ENCODE results near the gene MROH9.
"Not testable (repeated sequence)": the region's sequence is repeated elsewhere in the genome, so short reads cannot be mapped to it uniquely, and the experiment has no call there.

The MROH9 gene, protein sequence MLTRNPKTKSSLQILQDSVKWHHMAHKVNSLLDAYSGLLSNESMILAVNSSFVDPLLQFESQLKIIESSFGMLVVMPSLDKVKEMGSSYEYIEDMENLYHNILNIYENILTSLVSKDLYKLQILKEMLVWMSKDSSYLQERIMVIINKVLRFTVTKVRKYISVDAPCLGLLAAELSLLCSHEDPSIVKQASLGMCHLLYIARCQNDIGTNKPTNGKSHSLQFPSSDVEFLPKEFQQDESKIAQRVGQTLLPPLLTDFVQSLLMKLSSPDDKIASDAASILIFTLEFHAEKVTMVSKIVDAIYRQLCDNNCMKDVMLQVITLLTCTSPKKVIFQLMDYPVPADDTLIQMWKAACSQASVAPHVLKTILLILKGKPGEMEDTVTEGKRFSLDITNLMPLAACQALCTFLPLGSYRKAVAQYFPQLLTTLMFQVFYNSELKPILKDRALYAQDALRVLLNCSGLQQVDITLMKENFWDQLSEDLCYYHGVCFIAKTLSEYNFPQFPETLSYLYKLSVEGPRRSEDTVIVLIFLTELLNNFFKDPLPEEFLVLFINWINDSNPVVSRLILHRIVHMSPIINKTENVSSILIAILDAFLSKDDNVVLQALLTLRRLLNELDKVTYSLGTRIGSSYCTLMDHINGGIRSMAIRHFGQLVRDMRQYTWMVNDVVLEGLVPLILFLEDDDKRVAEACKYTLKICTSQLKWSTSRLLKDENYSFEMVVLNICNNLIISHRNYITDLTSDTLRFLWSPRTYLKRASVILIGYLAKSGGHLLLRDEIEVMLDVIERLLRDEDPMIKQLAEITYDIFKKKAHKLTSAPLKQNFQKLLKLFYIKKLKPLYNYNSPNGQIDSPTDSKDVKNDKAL

DNA sequence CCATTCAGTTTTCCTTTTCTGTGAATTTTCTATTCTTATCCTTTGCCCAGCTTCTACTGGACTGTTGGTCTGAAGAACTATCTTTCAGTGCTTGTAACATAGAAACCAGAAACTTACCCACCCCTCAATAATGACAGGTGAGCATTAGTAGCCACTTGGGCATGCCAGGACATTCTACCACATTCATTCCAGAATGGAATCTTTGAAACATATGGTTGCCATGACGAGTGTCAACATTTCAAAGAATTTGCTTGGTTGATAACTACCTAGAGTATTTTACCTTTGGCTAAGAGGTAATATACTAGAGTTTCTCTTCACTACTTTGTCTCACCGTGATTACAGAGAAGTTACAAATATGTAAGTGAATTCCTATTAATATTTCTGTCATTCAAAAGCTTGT is at the start of gene MROH9:
Gene MROH9, plus strand, starts transcription at position 304 of the 400 bp plus-strand sequence. CDS start 10,023 bp downstream, outside the sequence.
- DNase-seq, result no peak

DNA sequence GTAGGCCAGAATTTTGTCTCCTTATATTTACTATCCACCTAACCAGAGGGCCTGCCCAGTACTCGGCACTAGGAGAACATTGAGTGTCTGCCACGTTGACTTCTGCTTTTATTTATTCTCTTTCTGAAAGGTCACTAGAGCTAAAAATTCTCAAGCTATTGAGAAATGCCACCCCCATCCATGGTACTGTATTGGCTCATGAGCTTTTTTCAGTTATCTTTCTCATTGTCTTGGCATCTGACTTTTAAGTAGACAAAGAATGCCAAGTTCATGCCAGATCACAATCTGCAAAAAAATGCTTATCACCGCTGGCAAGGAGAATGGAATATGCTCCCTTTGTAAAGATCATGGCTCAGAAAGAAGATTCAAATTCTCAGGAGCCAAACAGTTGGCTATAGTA is 49.8 kb upstream of the MROH9 start:
- no peak for DNase-seq

DNA sequence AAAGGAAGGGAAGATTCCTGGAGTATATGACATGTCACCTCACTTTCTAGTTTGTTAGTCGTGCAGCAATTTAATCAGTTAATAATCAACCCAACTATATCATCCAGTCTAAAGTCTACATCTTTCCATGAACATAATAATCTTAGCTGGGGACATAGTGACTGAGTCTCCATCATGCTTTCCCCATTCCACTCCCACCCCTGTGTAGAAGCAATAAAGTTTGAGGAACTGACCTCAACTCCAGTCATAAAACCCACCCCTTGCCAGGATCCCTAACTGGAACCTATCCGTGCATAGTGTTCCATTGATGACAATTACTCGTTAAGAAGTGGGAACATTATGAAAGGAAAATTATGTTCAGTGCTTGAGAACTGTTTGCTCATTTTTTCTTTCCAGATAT is 48.9 kb upstream of the MROH9 start:
- DNase-seq, result no peak

DNA sequence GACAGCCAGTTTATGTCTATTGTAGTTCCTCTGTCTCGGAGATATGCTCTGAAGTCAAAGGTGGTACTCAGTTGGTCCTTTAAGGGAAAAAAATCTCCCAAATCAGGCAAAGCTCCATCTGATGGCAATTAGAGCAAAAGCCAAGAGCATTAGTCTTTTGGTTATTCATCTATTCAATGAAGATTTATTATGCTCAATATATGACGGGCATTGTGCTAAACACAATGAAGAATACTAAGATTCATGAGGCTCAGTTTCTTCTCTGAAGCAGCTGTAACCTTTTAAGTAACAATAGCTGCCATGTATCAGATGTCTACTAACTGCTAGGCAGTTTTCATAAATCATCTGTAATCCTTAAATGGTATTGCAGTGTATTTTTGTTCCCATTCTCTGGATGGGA is 47.6 kb upstream of the MROH9 start:
- DNase-seq, result no peak

DNA sequence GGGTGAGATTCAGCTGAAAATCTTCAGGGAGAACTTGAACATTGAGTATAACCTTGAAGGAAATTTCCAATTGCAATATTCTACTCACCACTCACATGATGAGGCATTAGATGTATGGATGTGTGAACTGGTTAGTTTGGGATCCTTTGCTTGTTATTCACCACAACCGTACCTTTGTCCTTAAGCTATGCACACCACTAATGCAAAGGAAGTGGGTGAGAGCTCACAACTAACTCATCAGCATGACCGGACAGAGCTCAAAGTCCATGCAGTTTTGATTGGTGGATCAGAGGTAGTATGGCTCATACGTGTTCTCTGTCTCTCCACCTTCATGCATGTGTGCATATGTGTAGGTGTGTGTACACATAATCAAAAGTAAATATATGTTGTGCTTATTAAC is 43.5 kb upstream of the MROH9 start:
- no peak for DNase-seq

DNA sequence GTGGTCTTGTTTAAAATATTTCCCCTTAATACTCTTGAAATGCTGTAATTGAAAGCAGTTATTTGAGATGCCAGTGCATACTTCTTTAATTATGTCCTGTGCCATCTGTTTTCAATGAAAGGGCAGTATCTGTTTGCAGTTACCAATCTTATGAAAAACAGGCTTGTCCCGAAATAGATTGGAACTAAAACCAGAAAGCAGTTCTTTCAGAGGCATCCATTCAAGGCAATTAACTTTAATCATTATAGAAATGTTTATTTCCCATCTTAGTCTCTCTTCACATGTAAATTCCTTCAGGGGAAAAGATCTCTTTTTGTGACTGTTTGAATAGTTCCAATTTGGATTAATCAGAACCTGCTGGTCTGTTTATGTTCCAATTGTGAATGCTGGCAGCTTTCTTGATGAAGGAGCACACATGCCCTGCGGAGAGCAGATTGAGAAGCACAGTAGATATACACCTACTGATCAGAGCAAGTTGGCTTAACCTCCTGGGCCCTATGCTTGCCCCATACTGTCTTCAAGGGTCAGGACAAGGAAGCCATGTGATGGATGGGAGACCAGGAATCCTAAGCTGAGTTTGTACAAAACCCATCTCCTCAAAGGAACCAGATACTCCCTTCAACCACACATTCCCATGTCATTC is 41.6 kb upstream of the MROH9 start:
- no peak for DNase-seq

DNA sequence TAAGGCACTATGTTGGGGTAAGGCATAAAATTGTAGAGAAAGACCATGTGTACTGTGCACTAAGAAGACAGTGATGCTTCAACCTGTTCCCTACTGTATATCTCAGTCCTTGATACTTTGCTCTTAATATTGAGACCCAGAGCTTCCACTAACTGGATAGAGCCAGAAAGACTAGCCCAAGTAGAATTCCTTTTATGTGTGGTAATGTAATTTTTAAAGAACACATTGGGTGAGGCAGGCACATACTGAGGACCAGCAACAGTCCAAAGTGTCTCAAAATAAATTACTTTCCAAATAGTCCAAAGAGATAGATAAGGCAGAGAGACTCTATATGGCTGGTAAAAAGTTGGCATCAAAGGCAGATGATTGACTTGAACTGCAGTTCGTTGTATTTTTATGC is 31.4 kb upstream of the MROH9 start:
- DNase-seq, result no peak

DNA sequence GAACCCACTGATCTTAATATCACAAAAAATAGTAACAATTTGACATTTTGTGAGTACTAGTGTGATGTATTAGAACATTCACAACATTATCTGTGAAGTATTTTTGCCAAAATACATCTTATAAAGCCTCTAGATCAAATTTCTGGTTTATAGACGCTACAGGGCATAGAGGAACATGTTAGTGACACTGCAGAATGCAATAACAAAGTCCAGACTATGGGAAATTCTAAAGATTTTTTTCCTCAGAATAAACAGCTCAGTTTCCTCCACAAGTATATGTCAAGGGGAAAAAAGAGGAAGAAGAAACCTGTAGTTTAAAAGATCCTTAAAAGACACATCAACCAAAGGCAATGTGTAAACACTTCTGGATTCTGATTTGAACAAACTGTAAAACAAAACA is 26.4 kb upstream of the MROH9 start:
- DNase-seq, result no peak

DNA sequence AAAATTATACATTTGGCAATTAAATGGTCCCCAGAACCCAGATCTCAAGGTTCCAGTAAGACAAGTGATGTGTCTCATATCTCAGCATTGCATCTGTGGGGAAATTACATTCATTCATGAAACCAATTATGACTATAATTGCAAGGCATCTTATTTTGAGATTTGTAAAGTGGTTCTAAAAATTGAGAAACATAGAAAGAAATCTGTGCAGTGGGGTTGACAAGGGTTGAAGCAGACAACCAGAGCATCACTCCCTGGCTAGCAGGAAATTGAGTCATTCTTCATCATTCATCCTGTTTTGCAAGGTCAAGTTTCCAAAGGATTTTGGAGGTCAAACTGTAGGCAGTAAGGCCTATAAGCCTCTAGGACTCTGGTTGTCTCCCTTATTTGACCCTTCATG is 25.1 kb upstream of the MROH9 start:
- DNase-seq, result no peak

DNA sequence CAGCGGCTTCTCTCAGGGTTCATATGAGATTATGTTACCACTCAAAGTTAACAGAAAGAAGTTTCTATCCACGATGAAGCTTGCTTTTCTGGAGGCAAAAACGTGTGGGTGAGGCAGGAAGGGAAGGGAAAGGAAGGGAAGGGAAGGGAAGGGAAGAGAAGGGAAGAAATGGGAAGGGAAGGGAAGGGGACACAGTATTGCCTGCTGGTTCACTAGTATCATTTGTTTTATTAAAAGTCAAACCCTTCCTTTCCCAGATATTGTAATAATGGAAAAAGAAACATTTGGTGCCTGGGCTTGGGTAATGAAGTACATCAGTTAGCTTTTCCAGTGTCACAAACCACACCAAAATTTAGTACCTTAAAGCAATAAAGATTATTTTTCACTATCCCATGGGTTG is 18.0 kb upstream of the MROH9 start:
- no peak for DNase-seq

DNA sequence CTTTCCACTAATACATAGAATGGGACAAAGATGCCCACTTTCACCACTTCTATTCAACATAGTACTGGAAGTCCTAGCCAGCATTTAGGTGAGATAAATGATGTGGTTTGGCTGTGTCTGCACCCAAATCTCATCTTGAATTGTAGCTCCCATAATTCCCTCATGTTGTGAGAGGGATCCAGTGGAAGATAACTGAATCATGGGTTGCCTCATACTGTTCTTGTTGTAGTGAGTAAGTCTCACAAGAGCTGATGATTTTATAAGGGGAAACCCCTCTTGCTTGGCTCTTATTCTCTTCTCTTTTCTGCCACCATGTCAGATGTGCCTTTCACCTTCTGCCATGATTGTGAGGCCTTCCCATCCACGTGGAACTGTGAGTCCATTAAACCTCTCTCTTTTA is 10.7 kb upstream of the MROH9 start:
- DNase-seq, result not testable (repeated sequence)

DNA sequence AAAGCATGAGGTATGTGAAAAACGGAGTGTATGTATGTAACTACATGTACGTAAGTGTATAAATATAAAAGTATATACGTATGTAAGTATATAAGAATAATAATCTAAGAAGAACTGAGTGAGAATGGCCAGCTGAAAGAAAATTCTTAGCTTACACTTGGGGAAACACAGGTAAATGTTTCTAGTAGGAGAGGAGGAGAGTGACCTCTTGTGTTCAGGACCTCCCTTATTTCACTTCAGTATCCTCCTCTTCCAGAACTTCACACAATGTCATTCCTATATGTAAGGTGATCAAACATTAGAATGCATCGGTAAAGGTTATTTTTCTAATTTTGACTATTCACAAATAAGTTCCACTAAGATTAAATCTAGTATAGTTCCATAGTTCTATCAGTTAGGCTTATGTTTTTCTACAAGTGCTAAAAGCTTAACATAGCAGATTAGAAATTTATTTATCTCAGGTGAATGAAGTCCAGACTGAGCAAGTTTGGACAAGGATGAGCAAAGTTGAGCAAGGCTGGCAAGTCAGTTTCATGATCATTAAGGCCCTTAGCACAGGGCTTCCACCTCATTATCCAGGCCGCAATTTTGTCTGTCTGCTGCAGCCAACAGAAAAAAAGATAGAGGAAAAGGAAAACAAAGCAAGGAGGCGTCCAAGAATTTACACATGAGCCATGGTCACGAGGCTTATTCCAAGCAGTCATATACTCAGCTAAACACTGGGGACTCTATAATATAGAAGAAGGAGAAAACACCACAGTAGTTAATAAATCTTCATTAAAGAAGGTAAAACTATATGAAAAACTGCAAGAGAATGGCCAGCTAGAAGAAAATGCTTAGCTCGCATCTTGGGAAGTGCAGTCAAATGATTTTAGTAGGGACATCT is 7.1 kb upstream of the MROH9 start:
- DNase-seq, result no peak

DNA sequence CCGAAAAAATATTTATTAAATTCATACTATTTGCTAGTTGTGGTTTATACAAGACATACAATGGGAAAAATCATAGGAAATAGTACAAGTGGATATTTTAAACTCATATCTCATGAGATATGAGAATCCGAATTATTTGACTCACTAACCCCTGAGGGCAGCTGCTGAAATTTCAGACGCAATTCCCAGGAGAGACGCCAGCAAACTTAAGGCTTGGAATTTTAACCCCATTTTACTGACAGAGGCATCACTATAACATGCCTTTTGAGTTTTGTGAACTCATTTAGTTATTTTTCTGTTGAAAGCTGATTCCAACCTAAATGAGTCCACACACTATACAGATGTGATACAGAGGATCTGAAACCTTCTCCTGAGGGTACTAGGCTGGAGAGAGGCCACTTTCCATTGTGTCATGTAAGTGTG is 5.9 kb upstream of the MROH9 start:
- no peak for DNase-seq

DNA sequence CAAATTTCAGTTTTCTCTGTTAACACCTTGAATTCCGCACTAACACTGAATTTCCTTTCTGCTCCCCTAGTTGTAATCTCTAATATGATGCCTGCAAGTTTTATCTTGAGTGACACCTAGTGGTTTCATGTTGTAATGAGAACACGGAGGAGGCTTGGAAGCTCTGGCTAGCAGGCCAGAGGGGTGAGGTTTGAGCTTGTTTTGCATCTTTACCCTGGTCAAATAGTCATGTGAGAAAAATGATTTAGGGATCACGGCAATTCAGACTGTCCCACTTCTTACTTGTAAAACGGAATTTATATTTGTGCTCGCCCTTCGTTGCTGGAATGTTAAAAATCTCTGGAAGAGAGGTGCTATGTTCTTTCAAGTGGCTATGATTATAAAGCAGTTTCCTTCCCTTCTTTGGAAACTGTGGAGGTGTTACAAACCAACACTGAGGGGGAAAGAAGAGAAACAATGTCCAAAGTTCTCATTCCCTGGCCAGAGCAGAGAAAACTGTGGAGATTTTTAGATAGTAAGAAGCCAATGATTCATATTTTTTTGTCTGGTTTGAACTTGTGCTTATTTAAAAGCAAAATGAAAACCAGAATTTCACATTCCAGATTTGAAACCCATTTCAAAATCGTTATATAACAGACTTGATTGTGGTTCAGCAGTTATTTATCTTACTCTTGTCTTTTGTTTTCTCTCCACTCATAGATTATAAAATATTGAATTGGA is 5.3 kb upstream of the MROH9 start:
- DNase-seq, result no peak

DNA sequence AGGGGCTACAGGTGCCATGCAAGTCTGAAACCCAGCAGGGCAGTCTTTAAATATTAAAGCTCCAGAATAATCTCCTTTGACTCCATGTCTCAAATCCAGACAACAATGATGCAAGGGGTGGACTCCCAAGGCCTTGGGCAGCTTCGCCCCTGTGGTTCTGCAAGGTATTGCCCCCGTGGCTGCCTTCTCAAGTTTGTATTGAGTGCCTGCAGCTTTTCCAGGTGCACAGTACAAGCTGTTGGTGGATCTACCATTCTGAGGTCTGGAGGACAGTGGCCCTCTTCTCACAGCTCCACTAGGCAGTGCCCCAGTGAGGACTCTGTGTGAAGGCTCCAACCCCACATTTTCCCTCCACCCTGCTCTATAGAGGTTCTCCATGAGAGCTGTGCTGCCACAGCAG is 3.7 kb upstream of the MROH9 start:
- no peak for DNase-seq

DNA sequence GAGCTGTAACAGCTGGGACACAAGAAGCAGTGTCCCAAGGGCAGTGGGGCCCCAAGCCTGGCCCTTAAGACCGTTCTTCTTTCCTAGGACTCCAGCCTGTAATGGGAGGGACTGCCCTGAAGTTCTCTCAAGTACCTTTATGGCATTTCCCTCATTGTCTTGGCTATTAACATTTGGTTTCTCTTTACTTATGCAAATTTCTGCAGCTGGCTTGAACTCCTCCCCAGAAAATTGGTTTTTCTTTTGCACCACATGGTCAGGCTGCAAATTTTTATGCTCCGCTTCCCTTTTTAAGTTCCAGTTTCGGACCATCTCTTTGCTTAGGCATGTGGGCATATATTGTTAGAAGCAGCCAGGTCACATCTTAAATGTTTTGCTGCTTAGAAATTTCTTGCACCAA is 3.1 kb upstream of the MROH9 start:
- DNase-seq, result no peak

DNA sequence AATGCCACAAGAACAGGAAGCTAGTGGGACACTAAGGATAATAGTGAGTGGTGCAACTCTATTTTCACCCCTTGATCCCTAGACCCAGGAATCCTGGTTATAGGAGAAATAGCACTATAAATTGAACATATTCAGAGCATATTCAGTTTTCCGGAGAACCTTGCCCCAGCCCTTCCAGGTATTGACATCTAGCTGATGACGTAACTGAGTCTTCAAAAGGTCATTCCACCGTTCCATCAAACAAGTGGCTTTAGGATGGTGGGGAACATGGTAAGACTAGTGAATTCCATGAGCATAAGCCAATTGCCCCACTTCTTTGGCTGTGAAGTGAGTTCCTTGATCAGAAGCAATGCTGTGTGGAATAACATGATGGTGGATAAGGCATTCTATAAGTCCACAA is 2.9 kb downstream of the MROH9 start:
- DNase-seq, result no peak

DNA sequence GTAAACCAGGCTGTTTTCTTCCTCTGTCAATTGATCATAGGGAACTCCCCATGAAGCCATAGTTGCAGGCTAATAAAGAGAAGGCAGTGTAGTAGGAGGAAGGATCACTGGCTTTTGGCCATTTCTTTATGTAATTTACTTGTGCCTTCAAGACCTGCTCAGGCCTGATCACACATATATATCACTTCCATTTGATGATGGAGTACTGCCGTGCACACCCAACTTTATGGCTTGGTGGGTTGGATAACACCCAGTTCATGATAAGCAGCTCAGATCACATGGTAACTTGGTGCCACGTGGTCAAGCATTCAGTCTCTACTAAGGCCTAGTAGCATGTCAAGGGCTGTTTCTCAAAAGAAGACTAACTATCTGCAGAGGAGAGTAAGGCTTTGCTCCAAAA is 4.1 kb downstream of the MROH9 start:
- DNase-seq, result no peak

DNA sequence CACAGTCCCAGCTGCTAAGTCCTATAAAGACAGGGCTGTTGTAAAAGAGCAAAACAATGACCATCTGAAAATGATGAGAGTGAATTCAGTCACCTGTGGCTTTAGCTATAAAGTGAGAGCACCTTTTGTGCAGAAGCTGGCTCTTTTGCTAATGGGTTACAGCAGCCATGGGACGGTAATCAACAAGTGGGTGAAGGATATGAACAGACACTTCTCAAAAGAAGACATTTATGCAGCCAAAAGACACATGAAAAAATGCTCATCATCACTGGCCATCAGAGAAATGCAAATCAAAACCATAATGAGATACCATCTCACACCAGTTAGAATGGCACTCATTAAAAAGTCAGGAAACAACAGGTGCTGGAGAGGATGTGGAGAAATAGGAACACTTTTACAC is 16.4 kb downstream of the MROH9 start:
- not testable (repeated sequence) for DNase-seq

DNA sequence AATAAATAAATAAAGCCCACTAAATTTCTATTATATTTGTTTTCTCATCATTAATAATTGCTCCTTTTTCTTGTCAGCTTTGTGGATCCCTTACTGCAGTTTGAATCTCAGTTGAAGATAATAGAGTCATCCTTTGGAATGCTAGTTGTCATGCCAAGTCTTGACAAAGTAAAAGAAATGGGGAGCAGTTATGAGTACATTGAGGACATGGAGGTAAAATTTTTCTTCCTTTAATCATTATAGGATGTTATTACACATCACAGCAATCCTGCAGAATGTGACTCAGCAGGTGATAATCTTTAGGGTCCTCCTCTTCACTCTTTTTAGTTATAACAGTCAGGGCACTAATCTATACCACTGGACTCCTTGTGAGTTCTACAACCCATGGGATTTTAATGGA is 24.1 kb downstream of the MROH9 start:
- DNase-seq, result no peak

DNA sequence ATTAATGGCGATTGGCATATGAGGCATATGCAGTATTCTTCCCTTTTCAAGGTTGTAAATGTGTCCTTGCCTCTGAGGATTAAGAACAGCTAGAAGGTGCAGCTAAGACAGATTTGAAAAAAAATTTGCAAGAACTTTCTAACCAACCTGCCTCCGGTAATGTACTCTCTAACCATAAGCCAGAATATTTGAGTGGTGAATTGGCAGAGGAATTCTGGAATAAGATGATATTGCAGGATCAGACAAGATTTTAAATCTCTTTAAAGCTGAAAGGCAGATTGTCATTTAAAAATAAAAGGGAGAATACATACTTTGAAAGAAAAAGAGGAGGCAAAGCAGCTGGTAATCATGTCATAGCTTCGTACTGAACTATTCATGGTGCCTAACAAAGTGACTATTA is 29.2 kb downstream of the MROH9 start:
- no peak for DNase-seq
